Measurements from ENCODE around the gene TBC1D22A.

- TF ChIP-seq POLR2A (IDR thresholded peaks at IDR 0.05; ENCODE audit: low read length) (no peak), GATA1 (IDR thresholded peaks at IDR 0.05; ENCODE audit: low read depth, low read length) (no peak)
Observed at GRCh38 chr22:46995501-46996360, 233.3 kb downstream of the TBC1D22A start.
